ENCODE results near the gene GCM1.

GCM1 gene

GRCh38 chr6:53103993-53104675 is 44.5 kb downstream of the GCM1 start:
- DNase-seq = no peak

DNA sequence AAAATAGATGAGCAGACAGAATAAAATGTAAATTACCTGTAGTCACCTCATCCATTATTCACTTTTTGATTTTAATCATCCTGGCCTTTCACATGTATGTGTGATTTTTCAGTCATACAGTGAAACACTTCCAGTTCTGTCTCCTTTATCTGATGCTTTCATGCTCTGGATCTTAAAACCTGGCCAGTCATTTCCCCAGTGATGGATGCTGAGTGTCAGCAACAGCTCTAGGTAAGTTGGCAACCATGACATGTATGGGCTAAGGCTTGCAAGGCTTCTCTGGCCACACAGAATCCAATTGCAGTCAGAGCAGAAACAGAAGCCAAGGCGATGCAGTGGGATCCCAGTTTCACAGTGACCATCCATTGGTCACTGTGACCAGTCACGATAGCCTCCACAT is 47.6 kb downstream of the GCM1 start:
- DNase-seq = no peak

GRCh38 chr6:53100561-53100960 is 48.1 kb downstream of the GCM1 start:
- no peak for DNase-seq

DNA sequence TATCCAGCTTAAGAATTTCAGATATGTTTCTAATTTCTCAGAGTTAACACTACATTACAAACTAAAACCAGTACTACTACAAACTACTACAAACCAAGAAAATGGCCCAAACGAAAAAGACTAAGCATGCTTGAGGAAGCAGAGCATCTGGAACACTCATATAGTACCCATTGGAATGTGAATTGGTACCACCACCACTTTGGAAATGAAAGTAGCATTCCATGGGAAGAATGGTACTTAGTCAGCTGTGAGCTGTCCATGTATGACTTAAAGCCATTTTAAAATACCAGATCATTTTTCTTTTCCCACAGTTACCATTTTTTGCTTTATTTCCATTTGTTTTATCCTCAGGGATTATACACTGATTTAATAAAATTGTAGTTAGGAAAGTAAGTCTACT is 52.9 kb downstream of the GCM1 start:
- DNase-seq = no peak

GRCh38 chr6:53095270-53095669 is 53.4 kb downstream of the GCM1 start:
- DNase-seq = no peak

DNA sequence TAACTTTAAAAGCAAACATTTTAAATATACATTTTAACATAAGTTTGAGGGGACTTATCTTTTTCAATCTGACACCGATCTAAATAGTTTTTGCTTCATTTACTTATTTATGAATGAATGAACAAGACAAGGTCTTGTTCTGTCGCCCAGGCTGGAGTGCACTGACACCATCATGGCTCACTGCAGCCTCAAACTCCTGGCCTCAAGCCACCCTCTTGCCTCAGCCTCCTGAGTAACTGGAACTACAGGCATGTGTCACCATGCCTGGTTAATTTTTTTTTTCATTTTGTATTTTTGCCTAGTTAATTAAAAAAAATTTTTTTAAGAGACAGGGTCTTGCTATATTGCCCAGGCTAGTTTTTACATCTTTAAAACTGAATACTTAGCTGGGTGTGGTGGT is 58.1 kb downstream of the GCM1 start:
- DNase-seq = no peak

DNA sequence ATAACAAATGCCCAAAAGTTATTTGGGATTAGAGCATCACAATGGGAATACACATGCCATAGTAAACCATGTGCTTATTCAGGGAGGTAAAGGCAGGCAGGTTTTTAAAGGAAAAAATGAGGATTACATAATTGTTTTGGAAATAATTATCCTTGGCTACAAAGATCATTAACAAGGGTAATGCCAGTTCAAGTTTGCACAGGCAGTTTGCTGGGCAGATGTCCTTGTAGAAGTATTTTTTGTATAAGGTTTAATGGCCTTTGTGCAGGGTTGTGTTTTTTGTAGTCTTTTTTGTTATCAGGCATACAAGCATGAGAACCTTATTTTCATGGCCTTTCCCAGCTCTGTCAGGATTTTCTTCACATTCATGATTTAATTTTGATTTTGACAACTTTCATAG is 58.7 kb downstream of the GCM1 start:
- no peak for DNase-seq

- no peak for DNase-seq
Observed at GRCh38 chr6:53086302-53086701, 62.3 kb downstream of the GCM1 start.

- DNase-seq = no peak
Observed at GRCh38 chr6:53080813-53081212, 67.8 kb downstream of the GCM1 start.
